HK-2 (cell line): Measurements from ENCODE around the gene C6orf118.
A peak's percentile ranks its signal among the peaks of the same experiment; 100 is the strongest.

Source experiments
- DNase-seq: peaks from one replicate; pipeline ENCODE4 v3.0.0-alpha.2; 2018; ENCODE audit not compliant: unreplicated experiment

Gene C6orf118

DNA sequence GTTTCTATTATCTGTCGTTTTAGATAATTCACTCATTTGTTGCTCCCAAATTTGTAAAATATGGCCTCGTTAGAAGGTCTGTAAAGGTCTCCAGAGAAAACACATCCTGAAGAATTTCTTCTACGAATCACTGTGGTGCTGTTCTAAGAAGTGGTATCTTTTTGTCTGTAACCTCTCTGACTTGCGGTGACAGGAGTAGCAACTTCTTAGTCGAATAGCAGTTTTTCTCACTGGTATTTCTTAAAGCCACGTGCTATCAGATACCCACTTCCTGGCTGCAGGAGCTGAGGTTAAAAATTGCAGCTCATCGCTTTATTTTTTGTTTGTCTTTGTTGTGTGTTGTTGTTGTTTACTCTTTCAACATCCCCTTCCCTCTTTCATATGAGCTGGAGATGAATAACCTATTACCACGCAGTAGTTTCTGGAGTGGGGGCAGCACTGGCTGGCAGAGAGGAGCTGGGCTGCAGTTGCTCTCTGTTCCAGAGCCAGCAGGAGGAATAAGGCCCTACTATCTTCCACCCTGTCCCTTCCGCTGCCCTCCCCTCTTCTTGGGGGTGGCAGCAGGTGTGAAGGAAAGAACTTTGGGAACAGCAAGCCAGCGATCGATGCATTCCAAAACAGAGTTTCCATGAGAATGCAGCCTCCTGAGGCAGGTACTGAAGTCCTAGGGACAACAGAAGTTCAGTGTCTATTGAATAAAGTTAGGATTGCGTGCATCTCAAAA, 64.7 kb downstream of the C6orf118 start:
- DNase-seq: no peak

DNA sequence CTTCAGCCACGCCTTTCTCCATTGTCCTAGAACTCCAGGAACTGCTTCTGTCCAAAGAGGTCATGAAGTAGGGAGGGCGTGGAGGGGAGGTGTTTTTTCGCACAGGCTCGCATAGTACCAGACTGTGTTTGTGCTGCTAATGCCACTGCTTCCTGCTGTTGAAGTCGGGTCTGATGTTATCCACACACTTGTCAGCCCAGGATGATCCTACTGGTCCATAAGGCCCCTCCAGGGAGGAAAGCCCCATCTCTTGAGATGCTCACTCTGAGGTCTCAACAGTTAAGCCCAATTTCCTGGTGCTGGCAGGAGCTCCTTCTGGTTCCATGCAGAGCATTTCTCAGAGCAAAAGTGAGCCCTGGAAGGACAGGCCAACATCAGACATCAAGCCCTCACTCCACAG, 65.6 kb downstream of the C6orf118 start:
- no peak for DNase-seq

DNA sequence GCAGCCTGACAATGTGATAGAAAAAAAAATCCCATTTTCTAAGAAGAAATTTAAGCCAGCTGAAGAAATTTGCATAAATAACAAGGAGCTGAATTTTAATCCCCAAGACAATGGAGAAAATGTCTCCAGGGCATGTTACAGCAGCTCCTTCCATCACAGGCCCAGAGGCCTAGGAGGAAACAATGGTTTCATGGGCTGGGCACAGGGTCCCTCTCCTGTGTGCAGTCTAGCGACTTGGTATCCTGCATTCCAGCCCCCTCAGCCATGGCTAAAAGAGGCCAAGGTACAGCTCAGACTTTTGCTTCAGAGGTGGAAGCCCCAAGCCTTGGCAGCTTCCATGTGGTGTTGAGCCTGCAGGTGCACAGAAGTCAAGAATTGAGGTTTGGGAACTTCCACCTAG, 73.1 kb downstream of the C6orf118 start:
- DNase-seq: no peak

GRCh38 chr6:165232731-165233488, 76.5 kb downstream of the C6orf118 start:
- no peak for DNase-seq

- peak; percentile 13 for DNase-seq
Observed at GRCh38 chr6:165231581-165232561, 77.5 kb downstream of the C6orf118 start.

DNA sequence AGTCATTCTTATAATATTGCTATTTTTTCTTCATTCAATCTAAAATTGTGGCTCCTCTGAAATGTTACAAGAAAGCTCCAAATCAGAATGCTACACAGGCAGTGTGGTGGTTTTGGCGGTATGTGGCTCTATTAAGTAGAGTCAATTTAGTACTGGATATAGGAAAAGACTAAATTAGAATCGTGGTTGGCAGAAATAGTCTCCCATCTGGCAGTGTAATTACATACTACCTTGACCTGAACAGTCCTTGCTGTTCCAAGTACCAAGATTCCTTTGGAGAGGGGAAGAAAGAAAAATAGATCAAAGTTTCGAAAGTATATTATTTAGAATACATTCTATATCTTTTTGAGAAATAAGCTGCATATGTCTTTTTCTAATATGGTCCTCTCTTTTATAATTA, 78.2 kb downstream of the C6orf118 start:
- no peak for DNase-seq
